PC-9 (cell line): ENCODE measurements around the gene HMX3. TPM values are rescaled to one million over a fixed set of nuclear protein-coding genes. Genes with fewer than 3 reads are reported as not detected.
"Not testable (repeated sequence)": the region's sequence is repeated elsewhere in the genome, so short reads cannot be mapped to it uniquely, and the experiment has no call there.

Experiments
- BruUV-seq: library from RNA; stranded (reverse); fragments of 400-500 nt; replicated peaks from 2 replicates; lab custom pipeline; 2021; lab: Mats Ljungman, UMichigan
- CTCF ChIA-PET: fragments of 300-600 bp; sonication (Branson Sonifier 250); formaldehyde crosslinking; loops from one replicate; lab custom pipeline; 2022; ENCODE audit warnings: antibody characterized with exemption; lab: Charles Lee
- POLR2A ChIA-PET: fragments of 300-600 bp; sonication (Branson Sonifier 250); formaldehyde crosslinking; loops from one replicate; lab custom pipeline; 2022; ENCODE audit warnings: antibody characterized with exemption; ENCODE audit not compliant: unreplicated experiment; lab: Charles Lee
- DNase-seq, 2 experiments: peaks; one replicate each; pipeline versions ENCODE4 v3.0.0 to v3.0.0-alpha.2; 2015 to 2022; ENCODE audit warnings: mixed read lengths in 1 of 2
- H2AFZ ChIP-seq: fragments of 200-600 bp; sonication (generic); 2 replicates; pipeline ENCODE4 v1.8.1; 2017; ENCODE audit warnings: antibody characterized with exemption
- H3F3A ChIP-seq: fragments of 200-600 bp; sonication (generic); 2 replicates; pipeline ENCODE4 v1.8.1; 2017; ENCODE audit warnings: antibody characterized with exemption, mild to moderate bottlenecking, low read depth; ENCODE audit not compliant: insufficient read depth
- H3K27ac ChIP-seq: fragments of 200-600 bp; sonication (generic); 2 replicates; pipeline ENCODE4 v1.6.1; 2016; ENCODE audit warnings: mixed run types
- H3K27me3 ChIP-seq: fragments of 200-600 bp; sonication (generic); 2 replicates; pipeline ENCODE4 v1.6.1; 2016; ENCODE audit warnings: low read depth, mixed run types; ENCODE audit not compliant: insufficient read depth
- H3K36me3 ChIP-seq: fragments of 200-600 bp; sonication (generic); 2 replicates; pipeline ENCODE4 v1.6.1; 2016; ENCODE audit warnings: low read depth, mixed run types
- H3K4me1 ChIP-seq: fragments of 200-600 bp; sonication (generic); replicated peaks from 2 replicates; pipeline ENCODE4 v1.6.1; 2016; ENCODE audit warnings: mixed run types; ENCODE audit not compliant: insufficient read depth
- H3K4me2 ChIP-seq: fragments of 200-600 bp; sonication (generic); 2 replicates; pipeline ENCODE4 v1.6.1; 2017; ENCODE audit warnings: mixed run types
- H3K4me3 ChIP-seq: fragments of 200-600 bp; sonication (generic); 2 replicates; pipeline ENCODE4 v1.6.1; 2016; ENCODE audit warnings: mixed run types
- H3K79me2 ChIP-seq: fragments of 200-600 bp; sonication (generic); 2 replicates; pipeline ENCODE4 v1.6.1; 2017; ENCODE audit warnings: low read depth, mixed run types
- H3K9me2 ChIP-seq: fragments of 200-600 bp; sonication (generic); 2 replicates; pipeline ENCODE4 v1.8.1; 2017; ENCODE audit warnings: mild to moderate bottlenecking; ENCODE audit not compliant: insufficient read depth
- H3K9me3 ChIP-seq: fragments of 200-600 bp; sonication (generic); 2 replicates; pipeline ENCODE4 v1.8.1; 2016; ENCODE audit warnings: low read depth; ENCODE audit not compliant: insufficient read depth
- H4K20me1 ChIP-seq: fragments of 200-600 bp; sonication (generic); 2 replicates; pipeline ENCODE4 v1.8.1; 2017; ENCODE audit not compliant: insufficient read depth
- EZH2 ChIP-seq: fragments of 200-600 bp; sonication (generic); IDR thresholded peaks from 2 replicates; pipeline ENCODE4 v1.8.0; 2017; ENCODE audit warnings: antibody characterized with exemption, low read depth
- intact Hi-C: fragments of 100-400 bp; cut with micrococcal nuclease; formaldehyde crosslinking; loops from one replicate; pipeline ENCODE4 v1.10.0; 2022; ENCODE audit not compliant: unreplicated experiment
- total RNA-seq: library from RNA; stranded (reverse); gene quantifications from 2 replicates; pipeline ENCODE4 v1.2.3, GENCODE V29; 2021
- TF ChIP-seq, protein P1 (sequence below): fragments of 200-600 bp; sonication (generic); conservative IDR thresholded peaks from 2 replicates; pipeline ENCODE4 v1.6.1; 2017; ENCODE audit warnings: mixed run types, antibody characterized with exemption, mild to moderate bottlenecking, moderate library complexity

HMX3 gene
- total RNA-seq, 1 experiment from 2014 or later = not detected

DNA sequence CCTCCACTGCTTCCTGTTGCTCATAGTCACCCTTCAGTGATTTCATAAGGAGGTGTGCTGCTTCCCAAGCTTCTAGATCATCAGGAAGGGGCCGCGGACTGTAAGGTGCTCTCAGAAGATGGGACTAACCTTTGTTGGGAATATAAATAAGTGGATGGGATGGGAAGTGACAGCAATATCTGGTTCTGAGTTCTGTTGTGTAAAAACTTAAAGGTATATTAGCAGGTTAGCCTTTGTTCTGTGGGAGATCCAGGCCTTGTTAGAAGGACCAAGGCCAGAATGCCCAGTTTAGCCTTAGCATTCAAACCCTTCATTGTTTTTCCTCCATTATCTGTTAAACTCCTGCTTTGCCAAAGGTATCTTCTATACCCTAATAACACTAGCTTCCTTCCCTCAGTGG, 30.8 kb downstream of the HMX3 start:
- Histone ChIP-seq H4K20me1 (no peaks in the 10 kb centered on the region), H3K79me2 (no peaks in the 10 kb centered on the region), H3K36me3 (peaks cover 21% of the 10 kb centered on the region; the same call in 1 of the 2 replicates), H2AFZ (no peak overlapping the region), H3K4me1 (no peaks in the 10 kb centered on the region), H3K9me2 (no peaks in the 10 kb centered on the region), H3K4me2 (no peak overlapping the region), H3F3A (0 out of 2 replicates have a peak, but pooled peaks cover 4% of the 10 kb centered on the region), H3K27me3 (no peaks in the 10 kb centered on the region), H3K4me3 (no peak overlapping the region), H3K27ac (no peak overlapping the region), H3K9me3 (no peaks in the 10 kb centered on the region)
- BruUV-seq = no TSS peak
- DNase-seq = no peak
- TF ChIP-seq EZH2 = no peak
- TF ChIP-seq, protein P1, sequence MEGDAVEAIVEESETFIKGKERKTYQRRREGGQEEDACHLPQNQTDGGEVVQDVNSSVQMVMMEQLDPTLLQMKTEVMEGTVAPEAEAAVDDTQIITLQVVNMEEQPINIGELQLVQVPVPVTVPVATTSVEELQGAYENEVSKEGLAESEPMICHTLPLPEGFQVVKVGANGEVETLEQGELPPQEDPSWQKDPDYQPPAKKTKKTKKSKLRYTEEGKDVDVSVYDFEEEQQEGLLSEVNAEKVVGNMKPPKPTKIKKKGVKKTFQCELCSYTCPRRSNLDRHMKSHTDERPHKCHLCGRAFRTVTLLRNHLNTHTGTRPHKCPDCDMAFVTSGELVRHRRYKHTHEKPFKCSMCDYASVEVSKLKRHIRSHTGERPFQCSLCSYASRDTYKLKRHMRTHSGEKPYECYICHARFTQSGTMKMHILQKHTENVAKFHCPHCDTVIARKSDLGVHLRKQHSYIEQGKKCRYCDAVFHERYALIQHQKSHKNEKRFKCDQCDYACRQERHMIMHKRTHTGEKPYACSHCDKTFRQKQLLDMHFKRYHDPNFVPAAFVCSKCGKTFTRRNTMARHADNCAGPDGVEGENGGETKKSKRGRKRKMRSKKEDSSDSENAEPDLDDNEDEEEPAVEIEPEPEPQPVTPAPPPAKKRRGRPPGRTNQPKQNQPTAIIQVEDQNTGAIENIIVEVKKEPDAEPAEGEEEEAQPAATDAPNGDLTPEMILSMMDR = no peak
- ChIA-PET POLR2A (no interaction called here), CTCF (no interaction called here)
- intact Hi-C loops = no loop called here

GRCh38 chr10:123170961-123171360, 35.2 kb downstream of the HMX3 start:
- intact Hi-C loops = no loop called here
- ChIA-PET POLR2A (no interaction called here), CTCF (no interaction called here)
- BruUV-seq = no TSS peak
- Histone ChIP-seq H4K20me1 (no peaks in the 10 kb centered on the region), H3F3A (no peaks in the 10 kb centered on the region), H3K36me3 (no peaks in the 10 kb centered on the region), H3K9me2 (no peaks in the 10 kb centered on the region), H3K79me2 (no peaks in the 10 kb centered on the region), H3K4me3 (no peak overlapping the region), H3K27ac (no peak overlapping the region), H2AFZ (no peak overlapping the region), H3K4me2 (no peak overlapping the region), H3K4me1 (no peaks in the 10 kb centered on the region), H3K9me3 (no peaks in the 10 kb centered on the region), H3K27me3 (no peaks in the 10 kb centered on the region)
- no peak for DNase-seq
- TF ChIP-seq, protein P1 = no peak
- TF ChIP-seq EZH2 = no peak

- H3K4me1 ChIP-seq, H3K27ac ChIP-seq, H3K36me3 ChIP-seq, H3K9me3 ChIP-seq, POLR2A ChIA-PET, H3K4me2 ChIP-seq, H3K9me2 ChIP-seq, H4K20me1 ChIP-seq, BruUV-seq, CTCF ChIA-PET, DNase-seq, H2AFZ ChIP-seq, H3K79me2 ChIP-seq, H3K4me3 ChIP-seq, intact Hi-C loops, H3K27me3 ChIP-seq, H3F3A ChIP-seq: not testable (repeated sequence)
These were observed 35.8 kb downstream of the HMX3 start for GRCh38 chr10:123171616-123172015.
